ENCODE measurements around the gene STARD8. TPM values are rescaled to one million over a fixed set of nuclear protein-coding genes. Genes with fewer than 3 reads are reported as not detected.

Gene STARD8
- total and polyA plus RNA-seq, 4 donors, result 1.8 to 10.7 (median 8.3) TPM

GRCh38 chrX:68723491-68724155, 76.2 kb downstream of the STARD8 start:
- H3K36me3 ChIP-seq (ENCODE audit: control insufficient read depth in 4 of 4, insufficient read depth in 3 of 4, low read depth in 1 of 4, low read length in 3 of 4), result peaks cover 3 to 67% (median 15%) of the 10 kb centered on the region in 4 donors
- 93% methylated on average over 24 of the region's 24 CpGs for WGBS
- no peak overlapping the region for H3K27ac ChIP-seq (ENCODE audit: low read depth in 1 of 2, low read length in 2 of 2)
- no peak for DNase-seq (ENCODE audit: low spot score)
- H3K9me3 ChIP-seq (ENCODE audit: control insufficient read depth in 4 of 4, low read length in 3 of 4), result no peaks in the 10 kb centered on the region
- no peak overlapping the region for H3K9ac ChIP-seq (ENCODE audit: low read depth in 1 of 2, low read length in 2 of 2)
- no peaks in the 10 kb centered on the region for H3K4me1 ChIP-seq (ENCODE audit: control insufficient read depth in 4 of 4, insufficient read depth in 4 of 4, low read length in 3 of 4)
- TF ChIP-seq HNF4G (IDR thresholded peaks at IDR 0.05) (no peak), EGR1 (IDR thresholded peaks at IDR 0.05; ENCODE audit: low read depth in 2 of 2) (no peak), CTCF (IDR thresholded peaks at IDR 0.05; ENCODE audit: low read depth, low read length, missing input control) (no peak), REST (IDR thresholded peaks at IDR 0.05) (no peak), NR2F2 (IDR thresholded peaks at IDR 0.05) (no peak), RAD21 (IDR thresholded peaks at IDR 0.05) (no peak), JUND (IDR thresholded peaks at IDR 0.05) (no peak), TAF1 (conservative IDR thresholded peaks at IDR 0.05) (no peak), HNF4A (conservative IDR thresholded peaks at IDR 0.05) (no peak), SP1 (IDR thresholded peaks at IDR 0.05) (no peak), FOXA2 (IDR thresholded peaks at IDR 0.05) (no peak), MAX (IDR thresholded peaks at IDR 0.05) (no peak), ATF3 (IDR thresholded peaks at IDR 0.05) (no peak), ZBTB33 (IDR thresholded peaks at IDR 0.05) (no peak), GABPA (IDR thresholded peaks at IDR 0.05 in 1 of 2, conservative IDR thresholded peaks at IDR 0.05 in 1 of 2) (no peak), FOXA1 (IDR thresholded peaks at IDR 0.05) (no peak)
- H3K27me3 ChIP-seq (ENCODE audit: control insufficient read depth in 4 of 4, insufficient read depth in 4 of 4, low read length in 3 of 4), result no peaks in the 10 kb centered on the region
- H3K4me3 ChIP-seq (ENCODE audit: low read depth in 1 of 3, low read length in 3 of 3), result no peak overlapping the region

Data from liver (tissue), 9 donors.